Thyroid gland (tissue), 4 donors: ENCODE results near the gene NSUN7.

Experiments used
- CTCF ChIP-seq, 6 experiments: fragments of 200-600 bp in 3 of 6; fragments of 450-650 bp in 3 of 6; sonication (generic) in 3 of 6; IDR thresholded peaks; one replicate each; pipeline ENCODE4 v1.5.1; 2016 to 2019; ENCODE audit warnings: antibody characterized with exemption in 6 of 6, mild to moderate bottlenecking in 2 of 6, inconsistent platforms in 1 of 6, moderate library complexity in 1 of 6
- POLR2A ChIP-seq, 2 donors: fragments of 450-650 bp; IDR thresholded peaks; one replicate each; pipeline ENCODE4 v1.6.1; 2017; ENCODE audit warnings: antibody characterized with exemption in 2 of 2, mild to moderate bottlenecking in 2 of 2, moderate library complexity in 1 of 2

GRCh38 chr4:40785727-40786126, 36.0 kb downstream of the NSUN7 start:
- TF ChIP-seq CTCF (IDR thresholded peaks at IDR 0.05) (no peak), POLR2A (IDR thresholded peaks at IDR 0.05) (no peak)
